AG09309 (cell line): ENCODE measurements around the gene SPTLC3.

ENCODE experiments used
- DNase-seq: peaks from one replicate; pipeline ENCODE4 v3.0.0-alpha.2; 2010; ENCODE audit warnings: low read depth
- H3K4me3 ChIP-seq: 2 replicates; pipeline ENCODE4 v1.5.1; 2011; ENCODE audit warnings: mild to moderate bottlenecking, low read depth, low read length, moderate library complexity; ENCODE audit not compliant: control insufficient read depth
- CTCF ChIP-seq: IDR thresholded peaks from 2 replicates; pipeline ENCODE4 v1.5.1; 2011; ENCODE audit warnings: mild to moderate bottlenecking, low read depth, low read length, inconsistent platforms; ENCODE audit not compliant: insufficient read depth, control insufficient read depth; ENCODE audit errors: missing control alignments

Gene SPTLC3

GRCh38 chr20:13028673-13029072, 19.9 kb downstream of the SPTLC3 start:
- DNase-seq: no peak
- H3K4me3 ChIP-seq: no peak overlapping the region
- TF ChIP-seq CTCF: no peak

GRCh38 chr20:13029687-13030375, 21.1 kb downstream of the SPTLC3 start:
- peak; percentile 88 for DNase-seq

GRCh38 chr20:13031751-13032150, 23.0 kb downstream of the SPTLC3 start:
- TF ChIP-seq CTCF: no peak
- no peak overlapping the region for H3K4me3 ChIP-seq

More at GRCh38 chr20:13029687-13030375, 21.1 kb downstream of the SPTLC3 start:
- H3K4me3 ChIP-seq: no peak overlapping the region
- TF ChIP-seq CTCF: no peak

GRCh38 chr20:13034115-13034514, 25.3 kb downstream of the SPTLC3 start:
- H3K4me3 ChIP-seq: no peak overlapping the region
- no peak for TF ChIP-seq CTCF
- DNase-seq: no peak

More at GRCh38 chr20:13031751-13032150, 23.0 kb downstream of the SPTLC3 start:
- DNase-seq: no peak

- no peak for DNase-seq
- no peak for TF ChIP-seq CTCF
- no peak overlapping the region for H3K4me3 ChIP-seq
Measured at GRCh38 chr20:13034936-13035335, 26.2 kb downstream of the SPTLC3 start.

- no peak for DNase-seq
- H3K4me3 ChIP-seq: no peak overlapping the region
- no peak for TF ChIP-seq CTCF
Measured at GRCh38 chr20:13035399-13036152, 26.8 kb downstream of the SPTLC3 start.
